WTC11 (cell line): ENCODE data around the gene UQCC2.

Source experiments
- CBFB ChIP-seq: sonication (generic); formaldehyde crosslinking; IDR thresholded peaks from 2 replicates; pipeline ENCODE4 v1.8.1; 2022; ENCODE audit warnings: mild to moderate bottlenecking, low read depth, missing genetic modification reagents
- CREM ChIP-seq: sonication (generic); formaldehyde crosslinking; IDR thresholded peaks from 2 replicates; pipeline ENCODE4 v1.8.1; 2022; ENCODE audit warnings: mild to moderate bottlenecking, missing genetic modification reagents, moderate library complexity
- CTCF ChIP-seq: fragments of 200-600 bp; IDR thresholded peaks from 2 replicates; pipeline ENCODE4 v1.8.0; 2022; ENCODE audit warnings: antibody characterized with exemption
- FOXJ3 ChIP-seq: sonication (generic); formaldehyde crosslinking; IDR thresholded peaks from 2 replicates; pipeline ENCODE4 v1.9.0; 2021; ENCODE audit warnings: missing genetic modification reagents, mild to moderate bottlenecking, borderline replicate concordance
- GABPB1 ChIP-seq: sonication (generic); formaldehyde crosslinking; IDR thresholded peaks from 2 replicates; pipeline ENCODE4 v1.8.1; 2023; ENCODE audit warnings: mild to moderate bottlenecking, missing genetic modification reagents
- HMGXB4 ChIP-seq: sonication (generic); formaldehyde crosslinking; IDR thresholded peaks from 2 replicates; pipeline ENCODE4 v1.8.1; 2023; ENCODE audit warnings: mild to moderate bottlenecking, moderate library complexity, missing genetic modification reagents
- KAT7 ChIP-seq: sonication (generic); formaldehyde crosslinking; IDR thresholded peaks from 2 replicates; pipeline ENCODE4 v1.8.1; 2023; ENCODE audit warnings: missing genetic modification reagents, mild to moderate bottlenecking, borderline replicate concordance
- MLX ChIP-seq: sonication (generic); formaldehyde crosslinking; IDR thresholded peaks from 2 replicates; pipeline ENCODE4 v1.8.1; 2023; ENCODE audit warnings: mild to moderate bottlenecking, missing genetic modification reagents, moderate library complexity
- NFE2L1 ChIP-seq: sonication (generic); formaldehyde crosslinking; IDR thresholded peaks from 2 replicates; pipeline ENCODE4 v1.8.1; 2023; ENCODE audit warnings: missing genetic modification reagents
- SP1 ChIP-seq: sonication (generic); formaldehyde crosslinking; conservative IDR thresholded peaks from 2 replicates; pipeline ENCODE4 v1.8.1; 2022; ENCODE audit warnings: missing genetic modification reagents
- USF1 ChIP-seq: sonication (generic); formaldehyde crosslinking; IDR thresholded peaks from 2 replicates; pipeline ENCODE4 v1.8.0; 2022; ENCODE audit warnings: mild to moderate bottlenecking, missing genetic modification reagents
- ZNF138 ChIP-seq: sonication (generic); formaldehyde crosslinking; conservative IDR thresholded peaks from 2 replicates; pipeline ENCODE4 v1.8.1; 2022; ENCODE audit warnings: mild to moderate bottlenecking, moderate library complexity, missing genetic modification reagents
- ZSCAN18 ChIP-seq: fragments of 250-450 bp; sonication (Bioruptor Pico); IDR thresholded peaks from 2 replicates; pipeline ENCODE4 v2.1.2; 2022; ENCODE audit warnings: mild to moderate bottlenecking, moderate library complexity

- TF ChIP-seq KAT7 (CRISPR knock-in tag), result no peak
- no peak for TF ChIP-seq MLX (CRISPR knock-in tag)
- TF ChIP-seq CTCF, result no peak
- no peak for TF ChIP-seq SP1 (CRISPR knock-in tag)
- no peak for TF ChIP-seq ZNF138 (CRISPR knock-in tag)
- TF ChIP-seq HMGXB4 (CRISPR knock-in tag), result no peak
- TF ChIP-seq ZSCAN18, result no peak
- TF ChIP-seq CREM (CRISPR knock-in tag), result no peak
- TF ChIP-seq GABPB1 (CRISPR knock-in tag), result no peak
- no peak for TF ChIP-seq USF1 (CRISPR knock-in tag)
- TF ChIP-seq FOXJ3, result no peak
- TF ChIP-seq CBFB (CRISPR knock-in tag), result no peak
- TF ChIP-seq NFE2L1 (CRISPR knock-in tag), result no peak
Observed at GRCh38 chr6:33717934-33718455, 6.5 kb upstream of the UQCC2 start.
